MCF 10A (cell line): Measurements from ENCODE around the gene GPRIN2. TPM values are rescaled to one million over a fixed set of nuclear protein-coding genes. Genes with fewer than 3 reads are reported as not detected.

Experiments used
- BruUV-seq: library from RNA; stranded (reverse); fragments of 400-500 nt; replicated peaks from 2 replicates; lab custom pipeline; 2021; lab: Mats Ljungman, UMichigan
- CTCF ChIA-PET: fragments of 300-600 bp; sonication (Branson Sonifier 250); formaldehyde crosslinking; extraction: SDS; loops from one replicate; lab custom pipeline; 2021; ENCODE audit warnings: antibody characterized with exemption, inconsistent platforms; lab: Yijun Ruan, JAX
- POLR2A ChIA-PET: fragments of 300-600, 350-650 bp; sonication (Branson Sonifier 250); formaldehyde crosslinking; extraction: SDS; loops from one replicate; lab custom pipeline; 2020; ENCODE audit warnings: antibody characterized with exemption, inconsistent platforms; lab: Yijun Ruan, JAX
- DNase-seq: peaks from one replicate; pipeline ENCODE4 v3.0.0-alpha.2; 2018; ENCODE audit not compliant: unreplicated experiment
- H3K27ac Mint-ChIP-seq: one replicate; pipeline ENCODE4 v1.8.0; 2022; ENCODE audit warnings: mild to moderate bottlenecking, low read depth, mixed read lengths; ENCODE audit not compliant: unreplicated experiment
- H3K27me3 Mint-ChIP-seq: one replicate; pipeline ENCODE4 v1.8.0; 2022; ENCODE audit warnings: mixed read lengths; ENCODE audit not compliant: insufficient read depth, unreplicated experiment
- H3K36me3 Mint-ChIP-seq: one replicate; pipeline ENCODE4 v1.8.0; 2022; ENCODE audit warnings: mild to moderate bottlenecking, moderate library complexity, mixed read lengths; ENCODE audit not compliant: insufficient read depth, unreplicated experiment
- H3K4me1 Mint-ChIP-seq: one replicate; pipeline ENCODE4 v1.8.0; 2022; ENCODE audit warnings: mixed read lengths; ENCODE audit not compliant: insufficient read depth, unreplicated experiment
- H3K4me3 Mint-ChIP-seq: one replicate; pipeline ENCODE4 v1.8.0; 2022; ENCODE audit warnings: mild to moderate bottlenecking, moderate library complexity, mixed read lengths; ENCODE audit not compliant: unreplicated experiment
- H3K9me3 Mint-ChIP-seq: one replicate; pipeline ENCODE4 v1.8.0; 2022; ENCODE audit warnings: mixed read lengths; ENCODE audit not compliant: unreplicated experiment
- CTCF ChIP-seq: fragments of 200-600 bp; IDR thresholded peaks from one replicate; pipeline ENCODE4 v1.8.0; 2022; ENCODE audit warnings: antibody characterized with exemption, mild to moderate bottlenecking; ENCODE audit not compliant: unreplicated experiment
- intact Hi-C: fragments of 100-400 bp; cut with micrococcal nuclease; formaldehyde crosslinking; loops from 2 replicates; pipeline ENCODE4 v1.14.1; 2022
- total RNA-seq: library from RNA; stranded (reverse); gene quantifications from 2 replicates; pipeline ENCODE4 v1.2.3, GENCODE V29; 2022

GPRIN2 gene
- total RNA-seq, 1 experiment from 2014 or later, result not detected

GRCh38 chr10:46527241-46527811 is 29.1 kb downstream of the GPRIN2 start:
- no peak for DNase-seq
- Mint-ChIP-seq H3K27me3 (no peaks in the 10 kb centered on the region), H3K4me3 (no peak overlapping the region), H3K27ac (no peak overlapping the region), H3K9me3 (no peaks in the 10 kb centered on the region), H3K36me3 (no peaks in the 10 kb centered on the region), H3K4me1 (no peaks in the 10 kb centered on the region)
- BruUV-seq, result no TSS peak
- no peak for TF ChIP-seq CTCF
- ChIA-PET CTCF (interaction anchor here (1.1 kb wide), 1 partner anchor 298 kb away, joined by 4 read pairs; no protein-coding TSS in a partner anchor), POLR2A (interaction anchor here (0.8 kb wide), 1 partner anchor 19 kb away, joined by 4 read pairs; no protein-coding TSS in a partner anchor)
- intact Hi-C loops, result no loop called here

GRCh38 chr10:46526682-46527038 is 29.8 kb downstream of the GPRIN2 start:
- H3K36me3 Mint-ChIP-seq, result no peaks in the 10 kb centered on the region
- ChIA-PET CTCF (no interaction called here), POLR2A (no interaction called here)
- H3K27ac Mint-ChIP-seq, result no peak overlapping the region
- H3K4me1 Mint-ChIP-seq, result no peaks in the 10 kb centered on the region
- H3K27me3 Mint-ChIP-seq, result no peaks in the 10 kb centered on the region
- no TSS peak for BruUV-seq
- intact Hi-C loops, result no loop called here
- DNase-seq, result peak; percentile 50
- H3K9me3 Mint-ChIP-seq, result no peaks in the 10 kb centered on the region
- H3K4me3 Mint-ChIP-seq, result no peak overlapping the region
- TF ChIP-seq CTCF, result no peak

- no peaks in the 10 kb centered on the region for H3K4me1 Mint-ChIP-seq
- ChIA-PET CTCF (no interaction called here), POLR2A (interaction anchor here (0.7 kb wide), 1 partner anchor 857 kb away, joined by 3 read pairs; no protein-coding TSS in a partner anchor)
- intact Hi-C loops, result no loop called here
- H3K27ac Mint-ChIP-seq, result no peak overlapping the region
- no TSS peak for BruUV-seq
- no peaks in the 10 kb centered on the region for H3K36me3 Mint-ChIP-seq
- no peaks in the 10 kb centered on the region for H3K27me3 Mint-ChIP-seq
- no peak for TF ChIP-seq CTCF
- DNase-seq, result no peak
- no peak overlapping the region for H3K4me3 Mint-ChIP-seq
- H3K9me3 Mint-ChIP-seq, result no peaks in the 10 kb centered on the region
Observed at GRCh38 chr10:46525824-46526681, 30.4 kb downstream of the GPRIN2 start.

GRCh38 chr10:46525177-46525823 is 31.2 kb downstream of the GPRIN2 start:
- Mint-ChIP-seq H3K4me3 (no peak overlapping the region), H3K4me1 (no peaks in the 10 kb centered on the region), H3K36me3 (no peaks in the 10 kb centered on the region), H3K9me3 (no peaks in the 10 kb centered on the region), H3K27me3 (no peaks in the 10 kb centered on the region), H3K27ac (no peak overlapping the region)
- ChIA-PET CTCF (no interaction called here), POLR2A (interaction anchor here (0.7 to 2.0 kb wide), 2 partner anchors 13 to 858 kb away, joined by 3 to 7 read pairs; no protein-coding TSS in a partner anchor)
- peak; percentile 73 for DNase-seq
- TF ChIP-seq CTCF, result no peak
- BruUV-seq, result no TSS peak
- intact Hi-C loops, result no loop called here
